Superior temporal gyrus (tissue), 1 donor: ENCODE data around the gene CENPC.
"Not testable (repeated sequence)": the region's sequence is repeated elsewhere in the genome, so short reads cannot be mapped to it uniquely, and the experiment has no call there.

Source experiments
- DNase-seq: peaks from one replicate; pipeline ENCODE4 v3.0.0-alpha.2; 2016; ENCODE audit errors: extremely low spot score

CENPC gene

GRCh38 chr4:67545199-67546003 is at the start of gene CENPC:
Gene CENPC (minus strand): TSS chr4:67545503. CDS start chr4:67545355, 148 bp downstream.
- DNase-seq: peak; percentile 96

GRCh38 chr4:67593741-67594175 is 48.5 kb upstream of the CENPC start:
- DNase-seq: peak; percentile 58

GRCh38 chr4:67587156-67587555 is 41.9 kb upstream of the CENPC start:
- no peak for DNase-seq

GRCh38 chr4:67584496-67584895 is 39.2 kb upstream of the CENPC start:
- DNase-seq: no peak

GRCh38 chr4:67581913-67582312 is 36.6 kb upstream of the CENPC start:
- no peak for DNase-seq

- no peak for DNase-seq
These were observed 36.0 kb upstream of the CENPC start for GRCh38 chr4:67581208-67581857.

- no peak for DNase-seq
These were observed 35.3 kb upstream of the CENPC start for GRCh38 chr4:67580577-67580976.

- DNase-seq: no peak
These were observed 31.2 kb upstream of the CENPC start for GRCh38 chr4:67576538-67576937.

- DNase-seq: no peak
These were observed 30.8 kb upstream of the CENPC start for GRCh38 chr4:67576059-67576466.

GRCh38 chr4:67575232-67576058 is 30.1 kb upstream of the CENPC start:
- no peak for DNase-seq

- DNase-seq: no peak
These were observed 27.9 kb upstream of the CENPC start for GRCh38 chr4:67573193-67573592.

GRCh38 chr4:67571975-67572374 is 26.7 kb upstream of the CENPC start:
- DNase-seq: no peak

- no peak for DNase-seq
These were observed 25.2 kb upstream of the CENPC start for GRCh38 chr4:67570537-67570936.

- DNase-seq: no peak
These were observed 23.5 kb upstream of the CENPC start for GRCh38 chr4:67568820-67569219.

GRCh38 chr4:67566335-67566734 is 21.0 kb upstream of the CENPC start:
- no peak for DNase-seq

GRCh38 chr4:67565284-67565683 is 20.0 kb upstream of the CENPC start:
- no peak for DNase-seq

- DNase-seq: no peak
These were observed 13.2 kb upstream of the CENPC start, which contains the start of gene STAP1 for GRCh38 chr4:67558493-67558892. Gene STAP1 (plus strand): TSS chr4:67558727. CDS start chr4:67558810, 83 bp downstream.

GRCh38 chr4:67556436-67556835 is 11.1 kb upstream of the CENPC start:
- no peak for DNase-seq

- DNase-seq: no peak
These were observed 10.1 kb upstream of the CENPC start for GRCh38 chr4:67555447-67555846.

GRCh38 chr4:67554096-67554495 is 8.8 kb upstream of the CENPC start:
- DNase-seq: no peak

- not testable (repeated sequence) for DNase-seq
These were observed 7.0 kb upstream of the CENPC start for GRCh38 chr4:67552146-67552792.

GRCh38 chr4:67550857-67551256 is 5.6 kb upstream of the CENPC start:
- no peak for DNase-seq
